GM19023 (cell line): Measurements from ENCODE around the gene CYTH1.

Source experiments
- ATAC-seq: cut with Tn5 transposase; IDR thresholded peaks from one replicate; pipeline ENCODE4 v1.9.1; 2021; ENCODE audit warnings: mild to moderate bottlenecking, moderate library complexity; ENCODE audit not compliant: unreplicated experiment

Gene CYTH1

DNA sequence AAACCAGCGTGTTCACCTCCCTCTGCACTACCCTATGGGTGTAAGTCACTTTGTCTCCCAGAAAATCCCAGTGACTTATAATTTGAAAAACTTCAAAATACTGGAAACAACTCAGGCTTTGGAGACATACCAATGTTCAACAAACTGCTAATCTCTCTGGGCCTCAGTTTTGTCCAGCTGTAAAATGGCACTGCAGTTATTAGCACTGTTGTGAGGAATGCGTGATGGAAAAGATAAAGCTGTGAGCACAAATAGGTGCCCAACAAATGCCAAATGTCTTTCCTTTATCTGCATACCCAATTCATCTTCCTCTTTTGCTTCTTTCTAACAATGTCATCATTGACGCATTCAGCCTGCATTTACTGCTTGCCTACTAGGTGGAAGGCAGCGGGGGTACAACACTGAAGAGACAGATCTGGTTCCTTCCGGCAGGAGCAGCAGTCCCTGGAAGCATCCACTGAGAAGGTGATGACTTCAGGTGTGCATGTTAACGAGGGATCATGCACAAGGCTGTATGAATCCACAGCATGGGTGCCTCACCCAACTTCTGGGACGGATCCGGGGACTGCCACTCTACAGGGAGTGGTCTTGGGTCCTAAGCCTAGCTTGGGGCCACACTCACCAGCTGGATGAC is 63.4 kb downstream of the CYTH1 start:
- ATAC-seq: no peak

GRCh38 chr17:78717431-78717980 is 64.6 kb downstream of the CYTH1 start:
- ATAC-seq: no peak

DNA sequence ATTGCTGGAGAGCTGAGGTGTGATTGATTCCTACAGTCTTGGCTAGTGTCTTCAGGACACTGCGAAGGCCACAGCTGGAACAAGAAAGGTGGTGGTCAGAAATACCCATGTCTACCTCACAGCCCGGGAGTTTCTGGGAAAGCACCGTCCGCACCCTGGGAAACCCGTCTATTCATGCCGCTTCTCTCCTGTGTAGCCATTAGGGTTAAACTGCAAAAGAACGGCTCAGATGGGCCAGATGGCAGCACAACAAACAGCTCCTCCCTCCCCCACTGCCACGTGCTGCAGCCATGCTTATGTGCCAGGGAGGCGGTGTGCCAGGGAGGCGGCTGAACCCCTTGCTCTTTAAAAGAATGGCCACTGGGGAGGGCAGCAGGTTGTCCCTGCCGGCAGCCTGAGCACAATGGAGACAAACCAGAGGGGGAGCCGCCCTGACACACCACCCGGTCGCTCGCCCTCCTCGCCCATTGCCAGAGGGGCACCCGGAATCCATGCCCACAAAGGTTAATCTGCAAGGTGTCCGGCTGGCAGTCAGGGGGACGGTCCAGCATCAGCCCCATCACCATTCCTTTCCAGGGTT is 65.2 kb downstream of the CYTH1 start:
- no peak for ATAC-seq

GRCh38 chr17:78716292-78716691 is 65.8 kb downstream of the CYTH1 start:
- no peak for ATAC-seq

GRCh38 chr17:78715876-78716275 is 66.2 kb downstream of the CYTH1 start:
- ATAC-seq: no peak

GRCh38 chr17:78715000-78715771 is 66.9 kb downstream of the CYTH1 start:
- ATAC-seq: no peak

- ATAC-seq: no peak
Observed at GRCh38 chr17:78714534-78714933, 67.5 kb downstream of the CYTH1 start.

DNA sequence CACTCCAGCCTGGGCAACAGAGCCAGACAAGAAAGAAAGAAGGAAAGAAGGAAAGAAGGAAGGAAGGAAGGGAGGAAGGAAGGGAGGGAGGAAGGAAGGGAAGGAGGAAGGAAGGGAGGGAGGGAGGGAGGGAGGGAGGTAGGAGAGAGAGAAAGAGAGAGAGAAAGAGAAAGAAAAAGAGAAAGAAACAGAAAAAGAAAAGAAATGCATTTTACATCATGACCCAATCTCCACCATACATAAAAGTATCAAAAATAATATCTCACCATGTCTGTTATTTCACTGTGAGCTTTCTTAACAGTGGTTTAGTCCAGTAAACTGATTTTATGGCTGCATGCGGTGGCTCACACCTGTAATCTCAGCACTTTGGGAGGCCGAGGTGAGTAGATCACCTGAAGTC is 70.0 kb downstream of the CYTH1 start:
- ATAC-seq: no peak

- ATAC-seq: no peak
Observed at GRCh38 chr17:78710607-78711006, 71.5 kb downstream of the CYTH1 start.

GRCh38 chr17:78709751-78710181 is 72.3 kb downstream of the CYTH1 start:
- no peak for ATAC-seq

GRCh38 chr17:78709119-78709681 is 72.9 kb downstream of the CYTH1 start:
- ATAC-seq: peak; percentile 43

GRCh38 chr17:78708510-78708973 is 73.5 kb downstream of the CYTH1 start:
- no peak for ATAC-seq

- no peak for ATAC-seq
Observed at GRCh38 chr17:78707923-78708322, 74.2 kb downstream of the CYTH1 start.

DNA sequence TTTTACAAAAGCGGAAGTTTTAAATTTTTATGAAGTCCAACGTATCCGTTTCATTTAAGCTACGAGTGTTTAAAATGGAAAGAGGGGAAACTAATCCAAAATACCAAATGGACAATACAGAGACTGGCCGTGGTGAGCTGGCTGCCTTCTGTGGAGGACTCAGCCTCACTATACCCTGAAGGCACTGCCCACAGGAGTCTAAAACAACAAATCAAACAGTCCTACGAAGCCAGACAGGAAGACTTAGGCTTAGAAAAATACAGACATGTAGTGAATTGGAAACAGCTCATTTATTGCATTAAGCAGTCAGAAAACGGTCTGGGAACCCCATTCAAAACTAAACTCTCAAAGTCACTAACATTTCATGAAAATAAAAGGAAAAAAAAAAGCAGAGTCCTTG is 75.1 kb downstream of the CYTH1 start:
- no peak for ATAC-seq

DNA sequence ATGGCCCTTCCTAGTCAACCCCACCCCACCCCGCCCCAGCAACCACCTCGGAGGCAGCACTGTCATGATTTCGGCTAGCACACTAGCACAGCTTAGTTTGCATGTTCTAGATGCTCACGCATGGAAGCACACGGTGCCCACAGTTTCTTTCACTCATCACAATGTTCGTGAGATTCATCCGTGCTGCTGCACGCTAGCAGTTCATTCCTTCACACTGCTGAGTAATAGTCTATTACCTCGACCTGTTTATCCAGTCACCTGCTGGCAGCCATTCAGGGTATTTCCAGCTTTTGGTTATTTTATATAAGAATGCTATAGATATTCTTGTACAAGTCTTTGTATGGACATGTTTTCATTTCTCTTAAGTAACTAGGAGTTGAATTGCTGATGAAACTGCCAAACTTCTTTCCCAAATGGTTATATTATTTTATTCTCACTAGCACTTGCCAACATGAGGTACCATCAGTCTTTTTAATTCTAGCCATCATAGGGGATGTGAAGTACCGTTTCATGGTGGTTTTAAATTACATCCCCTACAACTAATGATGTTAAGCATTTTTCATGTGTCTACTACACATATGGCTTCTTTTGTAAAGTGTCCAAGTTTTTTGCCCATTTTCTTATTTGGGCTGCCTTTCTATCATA is 75.7 kb downstream of the CYTH1 start:
- ATAC-seq: peak; percentile 61

DNA sequence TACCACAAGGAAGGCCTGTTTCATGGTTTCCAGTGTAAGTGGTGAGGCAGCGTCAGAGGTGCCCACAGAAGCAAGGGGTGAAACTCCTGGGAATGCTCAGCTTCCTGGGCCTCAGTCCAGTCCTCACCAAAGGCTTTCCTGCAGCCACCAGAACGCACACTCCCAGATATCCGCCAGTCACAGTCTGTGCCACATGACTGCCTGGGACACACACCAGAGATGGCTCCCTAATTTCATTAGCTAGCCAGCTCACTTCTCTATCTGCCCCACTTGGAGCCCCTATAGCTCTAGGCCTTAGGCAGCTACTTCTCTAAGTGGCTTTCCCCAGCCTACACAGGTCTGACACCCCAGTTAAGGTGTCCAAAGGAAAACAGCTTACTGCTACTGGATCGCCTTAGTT is 77.0 kb downstream of the CYTH1 start:
- no peak for ATAC-seq

DNA sequence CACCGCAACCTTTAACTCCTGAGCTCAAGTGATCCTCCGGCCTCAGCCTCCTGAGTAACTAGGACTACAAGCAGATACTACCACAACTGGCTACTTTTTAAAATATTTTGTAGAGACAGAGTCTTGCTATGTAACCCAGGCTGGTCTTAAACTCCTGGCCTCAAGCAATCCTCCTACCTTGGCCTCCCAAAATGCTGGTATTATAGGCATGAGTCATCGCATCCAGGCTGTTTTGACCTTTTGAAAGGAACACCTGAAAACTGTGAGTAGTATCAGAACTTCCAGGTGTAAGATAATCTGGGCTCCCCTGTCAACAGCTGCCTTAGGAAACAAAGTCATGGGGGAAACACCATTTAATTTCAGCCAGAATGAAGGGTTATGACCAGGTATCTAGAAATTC is 77.5 kb downstream of the CYTH1 start:
- ATAC-seq: no peak

DNA sequence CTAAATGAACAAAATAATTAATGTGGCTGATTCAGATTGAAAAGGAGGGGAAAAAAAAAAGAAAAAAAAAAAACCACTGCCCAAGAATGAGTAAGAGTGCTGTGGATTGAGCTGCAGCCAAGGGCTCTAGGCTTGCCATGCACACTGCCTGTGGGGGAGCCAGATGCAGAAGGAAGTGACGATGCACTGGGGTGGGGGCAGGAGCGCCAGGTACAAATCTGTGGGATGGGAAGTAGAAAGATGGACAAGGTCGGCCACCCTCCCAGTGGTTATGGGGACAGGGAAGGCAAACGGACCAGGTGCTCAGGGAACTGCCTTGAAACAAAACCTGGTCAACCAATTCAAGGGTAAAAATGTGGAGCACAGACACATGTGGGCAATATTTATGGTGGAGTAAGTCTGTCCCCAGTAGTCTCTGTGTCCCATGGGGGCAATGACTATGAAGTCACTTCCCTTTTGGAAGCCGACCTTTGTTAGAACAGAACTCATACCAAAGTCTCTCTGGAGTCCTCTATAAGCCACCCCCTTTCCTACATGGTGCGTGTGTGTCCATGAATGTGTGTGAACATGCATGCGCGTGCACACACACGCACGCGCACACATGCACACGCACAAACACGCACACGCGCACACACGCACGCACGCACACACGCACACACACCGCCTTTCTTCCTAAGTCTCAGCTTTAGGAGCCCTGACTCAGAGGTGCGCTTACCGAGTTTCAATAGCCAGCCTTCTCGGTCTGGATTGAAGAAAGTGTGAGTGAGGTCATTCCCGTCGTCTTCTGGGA is 84.3 kb downstream of the CYTH1 start:
- ATAC-seq: no peak

DNA sequence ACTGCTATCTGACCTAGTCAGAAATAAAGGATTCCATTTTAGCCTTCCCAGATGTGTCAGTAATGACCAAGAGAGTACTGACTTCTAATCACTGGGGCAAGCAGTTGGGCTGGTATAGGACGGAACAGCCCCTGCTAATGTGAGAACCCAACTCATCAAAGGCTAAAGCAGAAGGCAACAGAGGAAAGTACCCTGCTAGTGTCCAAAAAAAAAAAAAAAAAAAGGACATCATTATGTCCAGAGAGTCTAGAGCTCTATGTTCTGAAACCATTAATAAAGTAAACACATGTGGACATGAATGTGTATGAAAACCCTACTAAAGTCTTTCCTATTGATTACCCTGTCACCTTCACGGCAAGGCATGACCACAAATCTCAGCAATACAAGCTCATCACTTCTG is 85.0 kb downstream of the CYTH1 start:
- no peak for ATAC-seq
